OCI-LY7 (cell line): ENCODE results near the gene PPP1R9A.

Source experiments
- CTCF ChIP-seq: fragments of 200-600 bp; sonication (generic); conservative IDR thresholded peaks from 2 replicates; pipeline ENCODE4 v1.5.1; 2014; ENCODE audit warnings: mild to moderate bottlenecking, antibody characterized with exemption, low read length, moderate library complexity, mixed read lengths
- EZH2phosphoT487 ChIP-seq: fragments of 200-600 bp; sonication (generic); IDR thresholded peaks from 2 replicates; pipeline ENCODE4 v1.6.1; 2018; ENCODE audit warnings: low read depth, borderline replicate concordance, mild to moderate bottlenecking, mixed run types, antibody characterized with exemption, low read length, moderate library complexity, mixed read lengths

GRCh38 chr7:95246831-95247370 is 339.5 kb downstream of the PPP1R9A start:
- TF ChIP-seq CTCF (peak; percentile 79), EZH2phosphoT487 (no peak)
